Duodenal mucosa (tissue), 2 donors: ENCODE data around the gene MCAT.

Experiments used
- H3K27ac ChIP-seq: one replicate; pipeline ENCODE4 v1.7.0; 2013; ENCODE audit warnings: low read depth, low read length
- H3K27me3 ChIP-seq, 2 donors: one replicate each; pipeline ENCODE4 v1.7.0; 2013; ENCODE audit warnings: low read length in 2 of 2, control low read depth in 1 of 2; ENCODE audit not compliant: insufficient read depth in 2 of 2, control insufficient read depth in 1 of 2
- H3K36me3 ChIP-seq, 2 donors: one replicate each; pipeline ENCODE4 v1.7.0; 2013; ENCODE audit warnings: low read length in 2 of 2, control low read depth in 1 of 2; ENCODE audit not compliant: insufficient read depth in 2 of 2, control insufficient read depth in 1 of 2
- H3K4me1 ChIP-seq, 2 donors: one replicate each; pipeline ENCODE4 v1.7.0; 2013; ENCODE audit warnings: low read length in 2 of 2, control low read depth in 1 of 2; ENCODE audit not compliant: insufficient read depth in 2 of 2, control insufficient read depth in 1 of 2
- H3K4me3 ChIP-seq, 2 donors: one replicate each; pipeline ENCODE4 v1.7.0; 2013; ENCODE audit warnings: low read length in 2 of 2, low read depth in 1 of 2
- H3K9ac ChIP-seq, 2 donors: one replicate each; pipeline ENCODE4 v1.7.0; 2013; ENCODE audit warnings: low read length in 2 of 2, low read depth in 1 of 2
- H3K9me3 ChIP-seq, 2 donors: one replicate each; pipeline ENCODE4 v1.7.0; 2013; ENCODE audit warnings: low read length in 2 of 2, control low read depth in 1 of 2; ENCODE audit not compliant: control insufficient read depth in 1 of 2

MCAT gene

GRCh38 chr22:43163241-43163795, 20.1 kb upstream of the MCAT start:
- Histone ChIP-seq H3K36me3 (peaks cover 6 to 27% of the 10 kb centered on the region in 2 donors), H3K27me3 (no peaks in the 10 kb centered on the region), H3K9ac (no peak overlapping the region), H3K27ac (no peak overlapping the region), H3K4me1 (peaks cover 15 to 27% of the 10 kb centered on the region in 2 donors), H3K9me3 (no peaks in the 10 kb centered on the region), H3K4me3 (no peak overlapping the region)

- Histone ChIP-seq H3K27me3 (no peaks in the 10 kb centered on the region), H3K36me3 (peaks cover 6 to 20% of the 10 kb centered on the region in 2 donors), H3K9ac (no peak overlapping the region), H3K4me1 (peaks cover 21 to 35% of the 10 kb centered on the region in 2 donors), H3K9me3 (no peaks in the 10 kb centered on the region), H3K27ac (no peak overlapping the region), H3K4me3 (no peak overlapping the region)
These were observed 19.4 kb upstream of the MCAT start for GRCh38 chr22:43162412-43163150.

- Histone ChIP-seq H3K27me3 (no peaks in the 10 kb centered on the region), H3K36me3 (peaks cover 6 to 13% of the 10 kb centered on the region in 2 donors), H3K9ac (peak overlapping the region in 1 of 2 donors; percentile 24), H3K27ac (no peak overlapping the region), H3K4me3 (no peak overlapping the region), H3K4me1 (peaks cover 28 to 38% of the 10 kb centered on the region in 2 donors), H3K9me3 (no peaks in the 10 kb centered on the region)
These were observed 17.4 kb upstream of the MCAT start for GRCh38 chr22:43160497-43161126.

GRCh38 chr22:43159484-43160178, 16.4 kb upstream of the MCAT start:
- Histone ChIP-seq H3K27ac (no peak overlapping the region), H3K4me1 (peaks cover 28 to 40% of the 10 kb centered on the region in 2 donors), H3K27me3 (no peaks in the 10 kb centered on the region), H3K9me3 (no peaks in the 10 kb centered on the region), H3K4me3 (no peak overlapping the region), H3K36me3 (peaks cover 6 to 15% of the 10 kb centered on the region in 2 donors), H3K9ac (no peak overlapping the region)

GRCh38 chr22:43158778-43159483, 15.7 kb upstream of the MCAT start:
- no peak overlapping the region for H3K9ac ChIP-seq
- H3K4me1 ChIP-seq: peaks cover 28 to 44% of the 10 kb centered on the region in 2 donors
- no peaks in the 10 kb centered on the region for H3K27me3 ChIP-seq
- H3K27ac ChIP-seq: no peak overlapping the region
- H3K36me3 ChIP-seq: peaks cover 6 to 15% of the 10 kb centered on the region in 2 donors
- no peak overlapping the region for H3K4me3 ChIP-seq
- no peaks in the 10 kb centered on the region for H3K9me3 ChIP-seq

- peaks cover 28 to 39% of the 10 kb centered on the region in 2 donors for H3K4me1 ChIP-seq
- no peak overlapping the region for H3K27ac ChIP-seq
- peaks cover 6 to 15% of the 10 kb centered on the region in 2 donors for H3K36me3 ChIP-seq
- no peaks in the 10 kb centered on the region for H3K9me3 ChIP-seq
- H3K9ac ChIP-seq: peak overlapping the region; percentile 6 to 18
- no peaks in the 10 kb centered on the region for H3K27me3 ChIP-seq
- no peak overlapping the region for H3K4me3 ChIP-seq
These were observed 14.8 kb upstream of the MCAT start for GRCh38 chr22:43157874-43158546.

DNA sequence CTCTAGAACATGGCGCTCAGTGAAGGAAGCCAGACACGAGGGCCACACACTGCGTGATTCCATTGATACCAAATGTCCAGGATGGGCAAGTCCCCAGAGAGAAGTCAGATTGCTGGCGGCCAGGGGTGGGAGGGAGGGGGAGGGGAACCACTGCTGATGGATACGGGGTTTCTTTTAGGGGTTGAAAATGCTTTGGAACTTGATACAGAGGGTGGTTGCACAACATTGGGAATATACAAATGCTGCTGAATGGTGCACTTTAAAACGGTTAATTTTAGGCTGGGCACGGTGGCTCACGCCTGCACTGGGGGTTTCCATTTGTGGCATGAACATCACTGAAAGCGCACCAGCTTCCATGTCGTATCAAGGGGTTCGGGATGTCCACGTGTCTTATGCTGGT, 13.2 kb upstream of the MCAT start:
- H3K4me3 ChIP-seq: no peak overlapping the region
- H3K27ac ChIP-seq: no peak overlapping the region
- H3K9me3 ChIP-seq: no peaks in the 10 kb centered on the region
- peaks cover 33 to 51% of the 10 kb centered on the region in 2 donors for H3K4me1 ChIP-seq
- no peak overlapping the region for H3K9ac ChIP-seq
- peaks cover 6 to 7% of the 10 kb centered on the region in 2 donors for H3K36me3 ChIP-seq
- H3K27me3 ChIP-seq: no peaks in the 10 kb centered on the region

DNA sequence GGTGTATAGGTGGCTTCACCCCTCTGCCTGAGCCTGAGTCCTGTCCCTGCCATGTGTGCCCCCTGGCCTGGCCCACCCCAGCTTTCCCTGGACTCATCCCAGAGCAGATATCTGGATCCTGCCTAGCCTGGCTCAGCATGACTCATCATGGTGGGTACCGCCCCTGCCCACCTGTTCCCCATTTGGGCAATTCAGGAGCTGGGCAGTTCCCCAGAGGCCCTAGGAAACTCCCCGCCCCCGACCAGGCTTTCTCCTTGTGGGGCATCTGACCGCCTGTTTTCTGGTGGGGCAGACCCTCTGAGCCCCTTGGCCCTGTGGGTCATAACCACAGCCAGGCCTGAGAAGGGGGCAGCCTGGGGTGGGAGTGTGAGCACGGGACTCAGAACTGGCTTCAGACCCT, 12.6 kb upstream of the MCAT start:
- H3K9me3 ChIP-seq: no peaks in the 10 kb centered on the region
- H3K27ac ChIP-seq: no peak overlapping the region
- peaks cover 36 to 55% of the 10 kb centered on the region in 2 donors for H3K4me1 ChIP-seq
- peaks cover 2 to 7% of the 10 kb centered on the region in 2 donors for H3K36me3 ChIP-seq
- no peaks in the 10 kb centered on the region for H3K27me3 ChIP-seq
- H3K4me3 ChIP-seq: no peak overlapping the region
- H3K9ac ChIP-seq: no peak overlapping the region

- peaks cover 34 to 55% of the 10 kb centered on the region in 2 donors for H3K4me1 ChIP-seq
- peaks cover 0 to 4% of the 10 kb centered on the region in 2 donors for H3K36me3 ChIP-seq
- H3K9me3 ChIP-seq: no peaks in the 10 kb centered on the region
- H3K27ac ChIP-seq: no peak overlapping the region
- H3K4me3 ChIP-seq: no peak overlapping the region
- H3K27me3 ChIP-seq: no peaks in the 10 kb centered on the region
- no peak overlapping the region for H3K9ac ChIP-seq
These were observed 11.8 kb upstream of the MCAT start for GRCh38 chr22:43154887-43155536.
